Sigmoid colon (tissue), 3 donors: ENCODE data around the gene DTNBP1.

Experiments used
- POLR2A ChIP-seq, 2 donors: fragments of 450-650 bp; IDR thresholded peaks; one replicate each; pipeline ENCODE4 v1.6.1; 2016; ENCODE audit warnings: antibody characterized with exemption in 2 of 2, mild to moderate bottlenecking in 2 of 2, moderate library complexity in 2 of 2
- TF ChIP-seq, protein P1 (sequence below), 4 experiments: fragments of 450-650 bp in 3 of 4; fragments of 200-600 bp in 1 of 4; IDR thresholded peaks; one replicate each; pipeline ENCODE4 v1.5.1; 2016 to 2019; ENCODE audit warnings: antibody characterized with exemption in 4 of 4, mild to moderate bottlenecking in 3 of 4, moderate library complexity in 2 of 4

DNA sequence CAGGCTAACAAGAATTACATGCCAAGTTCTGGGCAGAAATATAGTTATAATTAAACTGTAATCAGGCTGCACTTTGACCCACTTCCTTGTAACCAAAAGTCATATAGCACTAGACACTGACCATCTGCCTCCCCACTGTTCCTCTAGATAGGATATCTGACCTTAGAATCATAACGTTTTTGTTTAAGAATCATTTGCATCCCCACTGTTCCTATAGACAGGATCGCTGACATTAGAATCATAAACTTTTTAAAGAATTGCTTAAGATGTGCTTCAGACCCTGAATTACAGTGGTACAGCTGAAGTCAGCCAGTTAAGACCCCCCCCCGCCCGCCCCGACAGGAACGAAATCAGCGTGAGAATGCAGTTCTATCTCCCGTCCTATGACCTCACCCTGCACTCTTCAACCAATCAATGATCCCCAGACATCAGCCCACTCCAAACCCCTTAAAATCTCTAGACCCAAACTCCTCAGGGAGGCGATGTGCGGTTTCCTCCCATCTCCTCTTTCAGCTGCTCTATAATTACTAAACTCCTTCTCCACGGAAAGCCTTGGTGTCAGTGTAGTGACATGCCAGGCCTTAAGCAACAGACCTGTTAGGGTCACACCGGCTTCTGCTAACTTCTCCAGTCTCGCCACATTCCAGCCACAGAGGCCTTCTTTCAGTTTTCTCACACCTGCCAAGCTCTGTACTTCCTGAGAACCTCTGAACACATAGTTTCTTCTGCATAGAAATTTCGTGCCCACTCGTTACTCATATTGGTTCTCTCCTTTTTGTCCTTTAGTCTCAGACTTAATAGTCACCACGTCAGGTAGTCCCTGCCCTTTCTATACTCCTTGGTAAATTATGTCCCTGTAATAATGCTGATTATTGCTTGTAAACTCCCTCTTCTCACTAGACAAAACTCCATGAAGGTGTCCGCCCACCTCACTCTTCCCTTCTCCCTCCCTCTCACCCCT lies 93.5 kb downstream of the DTNBP1 start:
- TF ChIP-seq, protein P1, sequence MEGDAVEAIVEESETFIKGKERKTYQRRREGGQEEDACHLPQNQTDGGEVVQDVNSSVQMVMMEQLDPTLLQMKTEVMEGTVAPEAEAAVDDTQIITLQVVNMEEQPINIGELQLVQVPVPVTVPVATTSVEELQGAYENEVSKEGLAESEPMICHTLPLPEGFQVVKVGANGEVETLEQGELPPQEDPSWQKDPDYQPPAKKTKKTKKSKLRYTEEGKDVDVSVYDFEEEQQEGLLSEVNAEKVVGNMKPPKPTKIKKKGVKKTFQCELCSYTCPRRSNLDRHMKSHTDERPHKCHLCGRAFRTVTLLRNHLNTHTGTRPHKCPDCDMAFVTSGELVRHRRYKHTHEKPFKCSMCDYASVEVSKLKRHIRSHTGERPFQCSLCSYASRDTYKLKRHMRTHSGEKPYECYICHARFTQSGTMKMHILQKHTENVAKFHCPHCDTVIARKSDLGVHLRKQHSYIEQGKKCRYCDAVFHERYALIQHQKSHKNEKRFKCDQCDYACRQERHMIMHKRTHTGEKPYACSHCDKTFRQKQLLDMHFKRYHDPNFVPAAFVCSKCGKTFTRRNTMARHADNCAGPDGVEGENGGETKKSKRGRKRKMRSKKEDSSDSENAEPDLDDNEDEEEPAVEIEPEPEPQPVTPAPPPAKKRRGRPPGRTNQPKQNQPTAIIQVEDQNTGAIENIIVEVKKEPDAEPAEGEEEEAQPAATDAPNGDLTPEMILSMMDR (IDR thresholded peaks at IDR 0.05): no peak
- no peak for TF ChIP-seq POLR2A (IDR thresholded peaks at IDR 0.05)
